GM18873 (cell line): ENCODE results near the gene GLIS1.

ENCODE experiments used
- ATAC-seq: cut with Tn5 transposase; IDR thresholded peaks from one replicate; pipeline ENCODE4 v1.9.1; 2021; ENCODE audit warnings: mild to moderate bottlenecking, moderate library complexity, moderate number of reproducible peaks; ENCODE audit not compliant: unreplicated experiment, low FRiP score

Gene GLIS1

DNA sequence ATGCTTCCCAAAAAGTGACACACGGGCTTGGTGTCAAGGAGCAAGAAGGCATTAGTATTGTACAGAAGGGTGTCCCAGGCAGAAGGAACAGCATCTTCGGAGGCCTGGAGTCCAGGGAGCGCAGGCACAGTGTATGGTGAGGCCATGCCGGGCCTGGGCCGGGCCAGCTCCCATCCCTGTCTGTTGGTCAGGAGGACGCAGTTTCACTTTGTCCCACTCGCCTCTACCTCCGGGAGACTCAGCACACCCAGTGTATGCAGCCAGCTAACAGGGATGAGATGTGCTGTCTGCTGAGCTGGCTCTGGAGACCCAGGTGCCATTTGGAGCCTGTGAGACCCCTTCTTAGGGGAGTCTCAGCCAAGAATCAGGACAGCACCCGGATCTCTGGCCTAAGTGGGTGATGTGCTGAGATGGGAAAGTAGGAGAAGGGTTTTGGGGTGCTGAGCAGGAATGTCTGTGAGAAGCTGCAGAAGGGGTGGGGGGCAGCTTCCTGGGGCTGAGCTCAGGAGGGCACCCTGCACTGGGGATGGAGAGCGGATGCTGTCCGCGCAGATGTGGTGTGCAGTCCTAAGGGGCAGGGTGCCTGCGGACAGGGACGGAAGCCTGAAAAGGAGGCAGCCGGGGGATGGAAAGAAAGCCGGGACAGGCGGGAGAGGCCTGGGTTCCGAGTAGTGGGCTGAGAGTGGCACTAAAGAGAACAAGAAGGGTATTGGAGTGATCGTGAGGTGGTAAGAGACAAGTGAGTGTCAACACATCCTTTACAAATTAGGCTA lies 254.1 kb downstream of the GLIS1 start:
- ATAC-seq = no peak

GRCh38 chr1:53483656-53484055 lies 255.3 kb downstream of the GLIS1 start:
- no peak for ATAC-seq

- no peak for ATAC-seq
Measured at GRCh38 chr1:53483170-53483569, 255.8 kb downstream of the GLIS1 start.

DNA sequence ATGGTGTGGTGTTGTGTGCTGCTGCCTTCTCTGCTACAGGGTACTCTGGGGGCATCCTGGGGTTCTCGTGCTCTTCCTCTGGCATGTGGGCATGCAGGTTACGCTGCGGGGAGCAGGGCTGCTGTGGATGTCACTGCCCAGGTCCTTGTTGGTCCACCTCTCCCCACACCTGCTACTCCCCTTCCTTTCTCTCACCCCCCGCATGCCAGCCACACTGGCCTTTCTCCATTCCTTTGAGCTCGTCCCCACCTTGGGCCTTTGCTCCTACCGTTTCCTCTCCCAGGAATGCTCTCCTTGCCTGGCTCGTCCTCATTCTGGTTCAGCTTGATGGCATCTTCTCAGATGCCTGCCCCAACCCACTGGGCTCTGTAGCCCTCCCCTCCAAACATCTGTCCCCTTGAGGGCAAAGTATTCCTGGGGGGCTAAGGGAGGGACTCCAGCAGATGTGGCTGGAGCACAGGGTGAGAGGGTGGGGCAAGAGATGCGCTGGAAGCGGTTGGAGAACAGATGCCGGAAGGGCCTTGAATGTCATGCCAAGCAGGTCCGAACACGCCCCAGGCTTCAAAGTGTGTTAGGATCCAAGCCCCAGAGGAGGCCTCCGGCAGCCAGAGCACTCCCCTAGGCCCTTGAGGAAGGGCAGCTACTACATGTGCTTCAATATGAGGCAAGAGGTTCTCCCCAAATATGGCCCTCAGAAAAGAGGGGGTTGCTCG lies 256.4 kb downstream of the GLIS1 start:
- ATAC-seq = no peak

DNA sequence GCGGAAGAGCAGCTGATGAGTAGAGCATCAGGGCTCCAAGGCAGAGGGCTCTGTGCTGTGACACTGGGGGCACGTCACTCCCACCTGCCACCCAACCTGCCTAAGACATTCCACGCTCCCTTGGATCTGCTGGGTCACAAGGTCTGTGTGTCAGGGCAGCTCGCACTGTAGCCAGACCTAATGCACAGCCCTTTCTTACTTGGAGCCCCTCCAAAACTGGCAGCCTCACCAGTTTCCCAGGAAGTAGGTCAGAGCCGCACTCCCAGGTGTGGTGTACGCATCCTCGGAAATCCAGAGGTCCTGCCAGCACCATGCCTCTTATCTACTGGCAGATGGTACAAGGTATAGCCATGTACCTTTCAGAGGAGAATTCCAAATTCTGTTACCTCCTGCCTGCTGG lies 257.5 kb downstream of the GLIS1 start:
- ATAC-seq = no peak

- ATAC-seq = no peak
Measured at GRCh38 chr1:53480678-53481077, 258.3 kb downstream of the GLIS1 start.

GRCh38 chr1:53478502-53478818 lies 260.5 kb downstream of the GLIS1 start:
- no peak for ATAC-seq

GRCh38 chr1:53477651-53478501 lies 261.1 kb downstream of the GLIS1 start:
- ATAC-seq = no peak

DNA sequence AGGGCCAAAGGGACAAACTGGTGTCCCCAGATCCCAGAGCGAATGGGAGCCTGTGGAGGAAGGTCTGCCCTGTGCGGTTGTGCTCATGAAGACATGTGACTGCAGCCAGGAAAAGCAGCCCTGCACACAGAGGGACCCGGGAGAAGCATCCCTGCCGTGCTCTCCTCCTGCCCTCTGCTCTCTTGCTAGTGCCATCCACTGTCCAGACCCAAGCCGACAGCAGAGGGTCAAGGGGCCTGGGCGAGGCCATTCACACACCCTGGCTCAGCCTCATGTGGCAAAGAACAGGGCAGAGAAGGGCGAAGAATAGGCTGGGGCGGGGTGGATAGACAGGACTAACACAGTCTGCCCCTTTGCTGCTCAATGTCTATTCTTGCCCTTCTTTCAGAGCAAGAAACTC lies 262.4 kb downstream of the GLIS1 start:
- ATAC-seq = no peak

- no peak for ATAC-seq
Measured at GRCh38 chr1:53475664-53476063, 263.3 kb downstream of the GLIS1 start.

- ATAC-seq = no peak
Measured at GRCh38 chr1:53473463-53473862, 265.5 kb downstream of the GLIS1 start.

DNA sequence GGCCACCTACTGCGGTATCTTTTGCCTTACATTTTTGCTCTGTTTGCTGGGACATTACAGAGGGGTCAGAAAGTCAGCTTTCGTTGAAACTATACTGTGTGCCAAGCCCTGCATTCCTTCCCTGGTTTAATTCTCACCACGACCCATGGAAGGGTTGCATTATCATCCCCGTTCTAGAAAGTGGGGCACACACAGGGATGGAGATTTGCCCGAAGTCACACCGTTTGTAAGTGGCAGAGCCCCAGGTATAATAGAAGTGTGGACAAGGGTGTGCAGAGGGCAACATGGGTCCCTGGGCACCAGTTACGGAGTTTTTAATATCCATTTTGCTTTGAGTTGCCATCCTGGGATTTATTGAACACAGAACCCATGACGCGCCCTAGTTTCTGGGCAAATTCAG lies 268.0 kb downstream of the GLIS1 start:
- no peak for ATAC-seq

DNA sequence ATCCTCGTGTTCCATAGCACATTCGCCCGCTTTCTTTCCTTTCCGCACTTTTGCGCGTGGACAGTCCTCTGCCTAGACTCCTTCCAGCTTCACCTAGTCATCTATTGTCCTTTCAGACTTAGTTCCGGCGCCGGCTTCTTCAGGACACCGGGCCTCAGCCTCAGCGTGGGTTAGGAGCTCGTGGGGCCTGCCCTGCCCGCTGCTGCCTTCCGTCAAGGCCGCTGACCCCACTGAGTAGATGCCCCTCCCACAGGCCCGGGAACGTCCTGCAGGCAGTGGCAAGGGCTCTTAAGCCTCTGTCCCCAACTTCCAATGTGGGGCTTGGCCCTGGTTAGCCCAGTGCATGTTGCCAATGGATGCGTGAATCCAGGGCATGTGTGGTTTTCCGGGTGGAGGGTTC lies 268.4 kb downstream of the GLIS1 start:
- no peak for ATAC-seq

DNA sequence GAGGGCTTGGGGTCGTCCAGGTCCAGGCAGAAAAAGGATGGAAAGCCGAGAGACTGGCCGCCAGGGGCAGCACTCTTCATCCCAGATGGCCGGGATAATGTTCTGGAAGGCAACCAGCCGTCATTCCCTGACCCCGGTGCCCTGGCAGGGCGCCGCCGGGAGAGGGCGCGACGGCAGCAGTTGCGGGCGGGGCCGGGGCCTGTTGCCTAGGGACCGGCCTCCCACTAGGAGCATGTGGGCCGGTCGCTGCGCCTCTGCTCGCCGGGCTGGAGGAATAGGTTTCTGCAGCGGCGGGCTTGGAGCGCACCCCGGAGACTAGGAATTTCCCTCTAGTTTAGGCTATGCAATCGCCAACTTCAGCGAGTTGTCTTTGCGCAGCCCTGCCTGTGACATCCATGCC lies 268.8 kb downstream of the GLIS1 start:
- ATAC-seq = no peak

GRCh38 chr1:53469373-53469772 lies 269.6 kb downstream of the GLIS1 start:
- ATAC-seq = no peak

DNA sequence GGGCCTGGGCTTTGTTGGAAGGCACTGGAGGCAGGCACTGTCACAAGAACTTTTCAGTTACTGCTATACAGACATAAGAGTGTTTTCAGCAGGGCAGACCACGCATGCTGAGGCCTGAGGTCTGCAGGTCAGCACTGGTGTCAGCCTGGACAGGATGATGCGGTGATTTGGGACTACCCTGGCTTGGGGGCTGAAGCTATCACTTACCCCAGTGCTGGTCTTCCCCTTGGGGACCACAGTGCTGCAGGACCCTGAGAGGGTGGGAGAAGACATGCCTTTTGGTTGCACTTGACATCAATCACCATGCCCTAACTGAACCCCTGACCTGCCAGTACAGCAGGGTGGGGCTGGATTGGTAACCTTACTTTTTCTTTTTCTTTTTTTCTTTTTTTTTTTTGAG lies 270.6 kb downstream of the GLIS1 start:
- ATAC-seq = no peak

DNA sequence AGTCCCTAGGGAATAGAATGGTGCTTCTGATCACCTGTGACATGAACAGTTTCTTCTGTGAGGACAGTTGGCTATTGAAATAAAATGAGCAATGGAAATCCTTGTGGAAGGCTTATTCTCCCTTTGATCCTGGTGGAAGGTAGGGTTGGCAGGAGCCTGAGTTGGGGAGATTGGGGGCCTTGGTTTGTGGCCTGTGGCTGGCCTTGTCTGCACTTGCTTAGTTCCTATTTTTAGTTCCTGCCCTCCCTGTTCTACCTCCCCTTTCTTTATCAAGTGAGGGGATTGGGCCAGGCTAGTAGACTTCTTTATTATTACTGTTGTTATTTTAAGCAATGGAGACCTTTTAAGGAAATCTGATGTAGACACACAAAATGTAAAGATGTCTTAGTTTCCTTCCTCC lies 271.6 kb downstream of the GLIS1 start:
- no peak for ATAC-seq

DNA sequence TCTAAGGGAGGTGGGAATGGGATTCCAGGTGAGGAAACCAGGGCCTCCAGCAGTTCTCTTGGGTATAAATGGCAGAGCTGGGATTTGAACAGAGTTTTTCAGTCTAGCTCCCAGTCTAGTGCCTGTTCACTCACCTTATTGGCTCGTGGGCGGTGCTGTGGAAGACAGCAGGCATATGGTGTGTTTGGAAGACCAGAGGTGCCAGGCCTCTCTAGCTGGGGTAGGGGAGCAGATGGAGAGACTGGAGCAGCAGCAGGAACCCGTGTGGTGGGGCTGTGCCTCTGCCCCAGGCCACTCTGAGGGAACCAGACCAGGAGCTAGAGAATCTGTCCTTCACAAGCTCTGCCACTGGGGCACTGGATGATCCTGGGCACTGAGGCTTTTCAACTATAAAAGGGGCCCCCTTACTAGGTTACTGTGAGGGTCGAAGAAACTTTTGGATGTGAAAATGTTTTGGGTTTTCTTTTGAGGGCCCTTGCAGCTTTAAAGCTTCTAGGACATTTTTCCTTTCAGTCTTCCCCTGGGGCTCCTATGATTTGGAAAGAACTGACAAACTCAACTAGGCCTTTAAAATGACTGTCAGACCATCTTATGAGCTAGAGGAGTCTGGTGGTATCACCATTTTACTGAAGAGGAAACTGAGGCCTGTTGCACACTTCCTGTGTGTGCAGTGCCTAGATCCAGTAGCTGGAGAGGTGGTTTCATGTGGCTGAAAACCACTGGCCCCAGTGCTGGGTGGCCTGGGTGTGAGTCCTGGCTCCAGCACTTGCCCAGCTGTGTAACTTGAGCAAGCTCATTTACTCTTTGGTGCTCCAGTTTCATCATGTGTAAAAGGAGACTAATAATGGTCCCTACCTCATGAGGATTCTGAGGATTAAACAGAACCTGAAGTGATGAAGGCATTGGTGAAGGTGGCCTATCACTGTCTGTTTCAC lies 273.7 kb downstream of the GLIS1 start:
- ATAC-seq = no peak

GRCh38 chr1:53463961-53464899 lies 274.7 kb downstream of the GLIS1 start:
- no peak for ATAC-seq
